Choroid plexus epithelial cell (primary cell): Measurements from ENCODE around the gene IL6.
A peak's percentile ranks its signal among the peaks of the same experiment; 100 is the strongest.

Experiments used
- DNase-seq: peaks from one replicate; pipeline ENCODE4 v3.0.0-alpha.2; 2010; ENCODE audit warnings: low read depth
- H3K4me3 ChIP-seq: 2 replicates; pipeline ENCODE4 v1.5.1; 2011; ENCODE audit warnings: low read depth, mild to moderate bottlenecking, control low read depth, low read length, moderate library complexity
- CTCF ChIP-seq: conservative IDR thresholded peaks from 2 replicates; pipeline ENCODE4 v1.5.1; 2011; ENCODE audit warnings: low read depth, mild to moderate bottlenecking, control low read depth, inconsistent platforms, low read length, moderate library complexity

IL6 gene

GRCh38 chr7:22731766-22732165, 4.8 kb downstream of the IL6 start:
- no peak for TF ChIP-seq CTCF

GRCh38 chr7:22732556-22733126, 5.6 kb downstream of the IL6 start:
- no peak overlapping the region for H3K4me3 ChIP-seq
- peak; percentile 49 for DNase-seq
- peak; percentile 46 for TF ChIP-seq CTCF

More at GRCh38 chr7:22731766-22732165, 4.8 kb downstream of the IL6 start:
- H3K4me3 ChIP-seq, result no peak overlapping the region
- no peak for DNase-seq

- no peak overlapping the region for H3K4me3 ChIP-seq
- no peak for DNase-seq
- no peak for TF ChIP-seq CTCF
Observed at GRCh38 chr7:22733761-22734160, 6.8 kb downstream of the IL6 start.

GRCh38 chr7:22743014-22743413, 16.0 kb downstream of the IL6 start:
- DNase-seq, result no peak
- TF ChIP-seq CTCF, result no peak
- no peak overlapping the region for H3K4me3 ChIP-seq

- no peak overlapping the region for H3K4me3 ChIP-seq
- no peak for DNase-seq
- TF ChIP-seq CTCF, result no peak
Observed at GRCh38 chr7:22751341-22751740, 24.3 kb downstream of the IL6 start.

GRCh38 chr7:22757338-22757994, 30.5 kb downstream of the IL6 start:
- DNase-seq, result no peak
- TF ChIP-seq CTCF, result no peak
- H3K4me3 ChIP-seq, result no peak overlapping the region

GRCh38 chr7:22758576-22758975, 31.6 kb downstream of the IL6 start:
- H3K4me3 ChIP-seq, result no peak overlapping the region
- DNase-seq, result no peak
- no peak for TF ChIP-seq CTCF
